Activated CD8-positive, alpha-beta memory T cell treated with anti-CD3 and anti-CD28 coated beads for 4 hours (primary cell): ENCODE measurements around the gene MIOX.
"Not testable (repeated sequence)": the region's sequence is repeated elsewhere in the genome, so short reads cannot be mapped to it uniquely, and the experiment has no call there.

ENCODE experiments used
- DNase-seq, 2 donors: peaks; one replicate each; pipeline ENCODE4 v3.0.0-alpha.2; 2020; ENCODE audit warnings: low read depth in 2 of 2

The MIOX gene

GRCh38 chr22:50516891-50517290 lies 30.2 kb downstream of the MIOX start:
- no peak for DNase-seq

DNA sequence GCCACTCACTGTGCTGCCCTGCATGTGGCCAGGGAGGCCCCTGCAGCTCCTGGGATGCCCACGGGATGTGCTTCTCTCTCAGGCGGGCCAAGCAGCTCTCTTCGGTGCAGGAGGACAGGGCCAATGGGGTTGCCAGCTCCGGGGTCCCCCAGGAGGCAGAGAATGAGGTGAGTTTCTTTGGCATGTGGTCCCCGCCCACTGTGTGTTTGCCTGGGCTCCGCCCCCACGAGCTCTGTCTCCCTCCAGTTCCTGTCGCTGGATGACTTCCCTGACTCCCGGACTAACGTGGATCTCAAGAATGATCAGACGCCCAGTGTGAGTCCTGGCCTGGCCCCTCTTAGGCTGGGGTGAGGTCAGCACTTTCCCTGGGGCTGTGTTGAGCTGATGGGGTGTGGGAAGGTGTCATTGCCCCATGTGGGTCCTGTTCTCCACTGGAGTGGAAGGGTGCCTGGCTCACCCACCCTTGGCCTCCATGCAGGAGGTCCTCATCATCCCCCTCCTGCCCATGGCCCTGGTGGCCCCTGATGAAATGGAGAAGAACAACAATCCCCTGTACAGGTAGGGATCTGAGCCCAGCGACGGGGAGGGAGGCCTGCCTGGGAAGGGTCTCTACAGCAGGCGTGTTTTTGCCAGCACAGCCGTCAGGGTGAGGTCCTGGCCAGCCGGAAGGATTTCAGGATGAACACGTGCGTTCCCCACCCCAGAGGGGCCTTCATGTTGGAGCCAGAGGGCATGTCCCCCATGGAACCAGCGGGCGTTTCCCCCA lies 31.0 kb downstream of the MIOX start:
- DNase-seq, result no peak

DNA sequence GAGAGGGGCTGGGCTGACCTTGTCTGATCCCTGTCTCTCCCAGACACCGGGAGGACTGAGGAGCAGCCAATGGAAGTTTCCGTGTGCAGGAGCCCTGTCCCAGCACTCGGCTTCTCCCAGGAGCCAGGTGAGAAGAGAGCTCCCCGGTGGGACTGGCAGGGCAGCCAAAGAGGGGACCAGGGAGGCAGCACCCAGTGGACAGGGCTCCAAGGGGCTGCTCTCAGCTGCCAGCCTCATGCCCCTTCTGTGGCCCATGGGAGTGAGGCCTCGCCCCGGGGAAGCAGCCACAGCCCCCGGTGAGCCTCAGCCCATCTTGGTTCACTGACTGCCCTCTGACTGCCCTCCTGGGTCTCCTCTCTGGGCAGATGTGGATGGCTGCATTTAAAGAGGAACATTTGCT lies 31.9 kb downstream of the MIOX start:
- no peak for DNase-seq

DNA sequence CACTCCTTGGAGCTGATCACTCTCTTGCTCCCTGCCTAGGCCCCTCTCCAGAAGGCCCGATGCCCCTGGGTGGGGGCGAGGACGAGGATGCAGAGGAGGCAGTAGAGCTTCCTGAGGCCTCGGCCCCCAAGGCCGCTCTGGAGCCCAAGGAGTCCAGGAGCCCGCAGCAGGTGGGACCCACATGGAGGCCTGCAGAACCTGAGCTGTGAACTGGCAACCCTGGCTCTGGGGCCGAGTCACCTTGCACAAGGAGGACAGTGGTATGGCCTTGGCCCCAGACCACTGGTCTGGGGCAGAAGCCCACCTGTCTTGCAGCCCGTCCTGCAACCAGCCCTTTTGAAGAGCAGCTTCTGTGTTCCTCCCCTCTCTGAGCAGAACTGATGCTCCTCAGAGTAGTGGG lies 32.5 kb downstream of the MIOX start:
- DNase-seq, result no peak

DNA sequence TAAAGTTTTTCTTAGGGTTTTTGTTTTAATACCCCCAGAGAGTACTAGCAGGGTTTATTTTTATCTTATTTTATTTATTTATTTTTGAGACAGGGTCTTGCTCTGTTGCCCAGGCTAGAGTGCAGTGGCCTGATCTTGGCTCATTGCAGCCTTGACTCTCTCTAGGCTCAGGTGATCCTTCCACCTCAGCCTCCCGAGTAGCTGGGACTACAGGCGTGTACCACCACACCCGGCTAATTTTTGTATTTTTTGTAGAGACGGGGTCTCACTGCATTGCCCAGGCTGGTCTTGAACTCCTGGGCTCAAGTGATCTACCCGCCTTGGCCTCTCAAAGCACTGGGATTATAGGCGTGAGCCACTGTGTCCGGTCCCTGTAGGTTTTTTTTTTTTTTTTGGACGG lies 33.5 kb downstream of the MIOX start:
- DNase-seq, result not testable (repeated sequence)

- no peak for DNase-seq
Observed at GRCh38 chr22:50520826-50521453, 34.3 kb downstream of the MIOX start.

GRCh38 chr22:50521710-50522109 lies 35.1 kb downstream of the MIOX start:
- no peak for DNase-seq

DNA sequence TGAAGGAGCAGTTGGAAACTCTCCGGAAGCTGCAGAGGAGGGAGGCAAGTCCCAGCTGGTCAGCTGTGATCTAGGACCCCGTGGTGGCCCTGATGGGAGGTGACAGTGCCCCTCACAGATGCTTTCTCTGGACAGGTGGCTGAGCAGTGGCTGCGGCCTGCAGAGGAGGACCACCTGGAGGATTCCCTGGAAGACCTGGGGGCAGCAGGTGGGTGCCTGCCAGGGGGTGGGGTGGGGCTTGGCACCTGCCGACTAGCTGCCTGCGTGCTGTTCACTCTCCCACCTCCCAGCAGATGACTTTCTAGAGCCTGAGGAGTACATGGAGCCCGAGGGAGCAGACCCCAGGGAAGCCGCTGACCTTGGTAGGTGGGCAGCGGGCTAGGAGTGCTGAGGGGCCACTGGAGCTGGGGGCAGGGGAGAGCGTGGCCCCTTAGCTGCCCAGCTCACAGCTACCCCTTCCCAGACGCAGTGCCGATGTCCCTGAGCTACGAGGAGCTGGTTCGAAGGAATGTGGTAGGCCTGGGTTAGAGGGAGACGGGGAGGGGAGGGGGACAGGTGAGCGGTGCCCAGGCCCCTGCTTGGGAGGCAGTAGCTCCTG lies 35.6 kb downstream of the MIOX start:
- DNase-seq, result no peak

- DNase-seq, result no peak
Observed at GRCh38 chr22:50522806-50523438, 36.3 kb downstream of the MIOX start.

DNA sequence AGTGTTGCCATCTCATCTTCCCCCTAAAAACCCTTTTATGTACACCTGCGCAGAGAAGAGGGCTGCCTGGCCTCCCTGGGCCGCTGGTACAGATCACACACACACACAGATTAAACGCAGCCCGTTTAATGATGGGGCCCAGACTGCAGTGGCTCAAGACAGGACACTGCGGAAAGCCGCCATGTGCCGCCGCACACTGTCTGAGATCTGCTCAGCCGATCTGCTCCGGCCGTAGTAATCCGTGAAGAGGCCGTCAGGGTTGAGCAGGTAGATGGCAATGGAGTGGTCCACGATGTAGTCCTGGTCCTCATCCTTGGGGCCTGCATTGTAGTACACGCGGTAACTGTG lies 36.8 kb downstream of the MIOX start:
- DNase-seq, result no peak

DNA sequence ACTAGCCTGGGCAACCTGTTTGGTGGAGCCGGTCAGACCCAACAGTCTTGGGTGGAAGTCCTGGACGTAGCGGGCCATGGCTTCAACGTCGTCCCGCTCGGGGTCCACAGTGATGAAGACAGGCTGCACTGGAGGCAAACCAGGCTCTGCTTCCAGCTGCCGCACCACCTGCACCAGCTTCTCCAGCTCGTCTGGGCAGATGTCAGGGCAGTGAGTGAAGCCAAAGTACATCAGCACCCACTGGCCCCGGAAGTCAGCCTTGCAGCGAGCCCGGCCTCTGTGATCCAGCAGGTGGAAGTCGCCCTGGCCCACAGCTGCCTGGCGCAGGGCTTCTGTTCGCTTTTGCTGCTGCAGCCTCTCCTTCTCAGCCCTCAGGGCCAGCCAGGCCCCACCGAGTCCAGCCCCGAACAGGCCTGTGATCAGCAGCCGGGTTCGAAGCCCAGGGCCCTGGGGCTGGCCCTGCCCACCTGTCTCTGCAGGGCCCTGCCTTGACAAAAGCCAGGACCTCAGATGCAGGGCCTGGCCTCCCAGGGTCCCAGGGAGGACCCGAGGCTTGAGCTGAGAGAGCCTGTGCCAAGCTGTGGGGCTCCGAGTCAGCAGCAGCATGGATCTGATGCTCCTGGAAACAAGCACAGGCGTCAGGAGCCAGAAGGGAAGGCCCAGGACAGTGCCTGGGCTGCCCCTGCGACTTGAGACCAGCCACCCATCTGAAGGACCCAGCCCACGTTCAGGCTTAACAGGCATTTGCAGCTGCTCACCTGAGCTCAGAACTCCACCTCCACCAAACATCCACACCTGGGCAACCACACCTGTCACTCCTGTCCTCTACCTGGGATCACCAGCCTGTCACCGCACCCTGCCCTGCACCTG lies 37.4 kb downstream of the MIOX start:
- DNase-seq, result no peak

DNA sequence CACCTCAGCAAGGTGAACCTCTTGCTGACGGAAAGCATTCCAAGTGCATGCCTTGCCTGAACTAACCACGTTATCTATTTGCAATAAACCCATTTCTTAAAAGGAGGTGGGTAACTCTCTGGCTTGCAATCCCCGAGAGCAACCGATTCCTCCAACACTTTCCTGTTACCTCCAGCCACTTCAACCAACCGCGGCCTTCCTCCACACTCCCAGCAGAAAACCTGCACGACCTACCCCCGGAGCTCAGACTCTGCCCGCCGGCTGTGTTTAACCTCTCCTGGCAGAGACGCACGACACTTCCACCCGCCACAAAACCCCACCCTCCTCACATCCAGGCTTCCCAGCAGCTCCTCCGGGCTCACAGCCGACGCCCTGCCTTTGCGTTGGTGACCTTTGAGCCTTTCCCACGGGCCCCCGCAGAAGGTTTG lies 38.0 kb downstream of the MIOX start:
- DNase-seq, result no peak

DNA sequence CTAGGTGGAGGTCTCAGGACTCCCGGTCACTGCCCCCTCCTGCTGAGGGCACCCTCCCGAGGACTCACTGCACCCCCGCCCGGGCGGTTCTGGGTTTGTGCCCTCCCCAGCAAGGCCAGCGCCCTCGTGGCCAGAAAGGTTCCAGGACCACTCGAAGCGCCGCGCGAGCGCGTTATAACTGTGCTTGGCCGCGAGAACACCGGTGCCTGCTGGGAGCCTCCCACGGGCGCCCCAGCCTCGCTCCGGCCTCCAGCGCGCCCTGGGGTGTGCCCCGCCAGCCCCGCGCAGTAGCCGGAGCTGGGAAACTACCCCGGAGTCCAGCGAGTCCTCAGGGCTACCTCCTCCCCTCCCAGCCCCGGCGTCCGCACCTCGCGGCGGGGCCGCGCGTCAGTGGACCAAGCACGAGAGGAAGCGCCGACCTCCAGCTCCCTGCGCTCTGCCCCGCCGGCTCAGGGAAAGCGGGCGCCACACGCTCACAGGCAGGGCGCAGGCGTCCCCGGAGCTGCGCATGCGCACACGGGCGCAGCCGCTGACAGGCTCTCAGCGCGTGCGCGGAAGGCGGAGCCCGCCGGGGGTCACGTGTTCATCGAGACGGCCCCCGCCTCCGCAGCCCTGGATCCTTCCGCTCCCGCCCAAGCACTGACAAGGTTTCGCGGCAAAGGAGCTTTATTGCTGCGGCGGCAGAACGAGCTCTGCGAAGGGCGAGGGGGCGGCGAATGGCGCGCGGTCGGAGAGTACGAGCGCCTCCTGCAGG lies 38.6 kb downstream of the MIOX start, which contains the start of gene SCO2:
TSS of gene SCO2 (minus strand) at position 495 of the 754 bp plus-strand sequence. CDS start 1,187 bp downstream, outside the sequence.
- peak; percentile 95 to 97 for DNase-seq

DNA sequence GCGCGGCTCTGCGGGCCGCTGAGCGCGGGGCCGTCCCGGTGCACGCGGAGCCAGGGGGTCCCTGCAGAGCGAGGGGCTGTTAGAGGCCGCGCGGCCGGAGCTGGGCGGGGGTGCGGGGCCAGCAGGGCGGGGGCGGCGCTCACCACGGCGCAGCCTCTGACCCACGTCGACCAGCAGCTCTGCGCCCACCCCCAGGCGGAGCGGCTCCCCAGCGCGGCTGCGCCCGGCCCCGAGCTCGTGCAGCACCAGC lies 39.1 kb downstream of the MIOX start:
- DNase-seq, result no peak

DNA sequence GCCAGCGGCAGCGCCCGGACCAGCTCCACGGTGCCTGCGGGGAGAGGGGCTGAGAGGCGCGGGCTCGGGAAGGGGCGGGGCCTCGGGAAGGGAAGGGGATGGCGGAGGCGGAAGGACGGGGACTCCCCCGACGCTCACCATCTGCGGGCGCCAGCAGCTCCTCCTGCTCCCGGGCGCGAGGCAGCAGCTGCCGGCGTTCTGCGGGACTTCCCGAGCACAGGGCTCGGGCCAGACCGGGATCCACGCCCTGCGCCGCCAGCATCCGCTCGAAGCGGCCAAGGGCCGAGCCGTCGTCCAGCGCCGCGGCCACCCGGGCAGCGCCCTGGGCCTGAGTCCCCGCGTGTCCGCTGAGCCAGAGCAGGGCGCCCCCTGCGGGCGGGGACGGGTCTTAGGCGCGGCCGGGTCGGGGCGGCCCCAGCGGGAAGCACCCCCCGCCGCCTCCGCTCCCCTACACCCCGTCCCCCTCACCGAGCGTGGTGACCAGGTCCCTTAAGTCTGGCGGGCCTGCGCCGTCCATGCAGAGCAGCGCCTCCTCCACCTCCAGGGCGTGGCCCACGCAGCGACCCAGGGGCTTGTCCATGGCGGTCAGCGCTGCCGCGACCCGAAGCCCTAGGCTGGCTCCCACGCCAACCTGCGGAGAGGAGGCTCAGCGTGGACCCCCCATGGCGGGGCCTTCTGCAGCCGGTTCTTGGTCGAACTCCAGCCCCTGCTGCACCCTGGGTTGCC lies 39.6 kb downstream of the MIOX start:
- peak; percentile 56 to 73 for DNase-seq

DNA sequence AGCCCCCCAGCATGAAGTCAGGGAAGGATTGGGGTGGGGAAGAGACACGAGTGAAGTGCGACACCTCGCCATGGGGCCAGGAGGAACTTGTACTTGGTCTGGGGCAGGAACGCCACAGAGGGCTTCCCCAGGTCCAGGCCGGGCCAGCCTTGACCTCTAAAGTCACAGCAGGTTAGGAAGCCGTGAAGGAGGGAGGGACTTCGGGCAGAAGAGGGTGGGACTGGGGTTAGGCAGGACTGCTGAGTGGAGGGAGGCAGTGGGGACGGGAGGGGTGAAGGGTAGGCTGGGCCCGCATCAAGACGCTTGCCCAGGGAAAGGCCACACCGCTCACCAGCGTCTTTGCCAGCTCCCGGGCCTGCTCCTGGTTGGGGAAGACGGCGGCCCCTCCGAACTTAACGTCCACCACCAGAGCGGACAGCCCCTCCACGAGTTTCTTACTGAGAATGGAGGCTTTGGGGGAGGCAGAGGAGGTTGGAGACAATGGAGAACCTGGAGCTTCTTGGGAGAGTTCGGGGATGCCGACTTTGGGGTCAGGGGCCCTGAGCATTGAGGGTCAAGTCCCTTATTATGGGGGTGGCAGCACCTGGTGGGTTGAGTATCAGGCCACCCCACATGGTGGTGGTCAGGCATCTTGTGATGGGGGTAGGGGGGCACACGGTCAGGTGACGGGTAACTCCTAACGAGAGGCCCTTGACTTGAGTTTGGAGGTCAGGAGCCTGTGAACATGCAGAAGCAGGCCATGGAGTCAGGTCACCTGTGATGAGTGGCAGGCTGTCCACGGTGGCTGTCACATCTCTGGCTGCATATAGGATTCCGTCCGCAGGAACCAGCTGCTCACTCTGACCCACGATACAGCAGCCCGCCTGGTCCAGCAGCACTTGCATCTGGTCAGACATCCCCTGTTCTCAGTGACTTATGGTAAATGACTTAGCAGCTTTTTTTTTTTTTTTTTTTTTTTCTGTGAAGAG lies 40.5 kb downstream of the MIOX start:
- DNase-seq, result no peak

GRCh38 chr22:50527921-50528681 lies 41.4 kb downstream of the MIOX start:
- DNase-seq, result no peak

DNA sequence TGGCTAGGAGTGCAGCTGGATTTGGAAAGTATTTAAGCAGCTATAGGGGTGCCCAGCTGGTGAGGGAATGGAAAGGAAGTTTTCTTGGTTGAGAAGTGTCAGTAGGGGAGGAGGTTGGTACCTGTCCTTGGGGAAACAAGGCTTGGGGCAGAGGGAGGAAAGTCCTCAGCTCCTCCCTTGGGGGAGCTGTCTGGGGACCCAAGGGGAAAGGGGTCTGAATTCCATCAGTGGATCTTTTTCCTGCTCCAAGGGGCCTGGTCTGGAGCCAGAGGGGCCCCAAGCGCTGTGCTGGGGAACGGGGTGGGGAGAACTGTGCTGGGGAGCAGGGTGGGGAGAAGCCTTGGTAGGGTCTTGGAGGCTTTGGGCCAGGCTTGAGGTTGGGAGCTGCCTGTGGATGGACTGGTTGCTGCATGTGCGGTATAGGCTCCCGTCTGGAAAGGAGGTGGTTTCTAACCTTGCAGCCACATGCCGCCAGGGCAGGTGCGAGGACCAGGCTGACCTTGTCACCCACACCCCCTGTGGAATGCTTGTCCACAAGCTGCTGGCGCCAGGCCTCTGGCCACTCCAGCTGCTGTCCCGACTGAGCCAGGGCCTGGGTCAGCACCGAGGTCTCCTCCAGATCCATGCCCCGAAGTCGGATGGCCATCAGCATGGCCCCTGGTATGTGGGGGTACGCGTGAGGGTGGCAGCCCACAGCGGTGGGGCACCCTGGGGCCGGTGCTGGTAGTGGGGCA lies 42.2 kb downstream of the MIOX start:
- DNase-seq, result no peak
